Transverse colon (tissue), 3 donors: ENCODE measurements around the gene NCK2.

Experiments
- POLR2A ChIP-seq: fragments of 450-650 bp; IDR thresholded peaks from one replicate; pipeline ENCODE4 v1.6.1; 2016; ENCODE audit warnings: antibody characterized with exemption, mild to moderate bottlenecking, moderate library complexity
- TF ChIP-seq, protein P1 (sequence below), 5 experiments: fragments of 200-600 bp in 3 of 5; fragments of 450-650 bp in 2 of 5; sonication (generic) in 3 of 5; IDR thresholded peaks; 1 replicate in 2 of 5; 2 replicates in 3 of 5; pipeline ENCODE4 v1.5.1; 2016 to 2017; ENCODE audit warnings: antibody characterized with exemption in 5 of 5, inconsistent platforms in 3 of 5, mild to moderate bottlenecking in 2 of 5, moderate library complexity in 1 of 5

DNA sequence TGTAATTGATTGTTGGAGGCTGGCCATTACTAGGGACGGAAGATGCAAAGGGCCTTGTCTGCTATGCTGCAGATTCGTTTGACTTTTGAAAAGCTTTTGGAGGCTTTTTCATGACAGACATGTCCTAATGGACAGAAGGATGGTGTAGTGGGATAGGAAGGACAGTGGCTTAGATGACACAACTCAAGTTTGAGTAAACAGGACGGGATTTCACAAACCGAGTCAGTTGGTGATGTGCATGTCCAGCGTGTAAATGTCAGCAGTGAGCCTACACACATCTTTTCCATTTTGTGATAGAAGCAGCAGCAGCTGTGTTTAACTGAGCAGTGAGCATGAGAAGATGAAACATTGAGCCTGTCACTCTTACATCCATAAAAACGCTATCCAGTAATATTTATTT, 76.0 kb downstream of the NCK2 start:
- TF ChIP-seq, protein P1, sequence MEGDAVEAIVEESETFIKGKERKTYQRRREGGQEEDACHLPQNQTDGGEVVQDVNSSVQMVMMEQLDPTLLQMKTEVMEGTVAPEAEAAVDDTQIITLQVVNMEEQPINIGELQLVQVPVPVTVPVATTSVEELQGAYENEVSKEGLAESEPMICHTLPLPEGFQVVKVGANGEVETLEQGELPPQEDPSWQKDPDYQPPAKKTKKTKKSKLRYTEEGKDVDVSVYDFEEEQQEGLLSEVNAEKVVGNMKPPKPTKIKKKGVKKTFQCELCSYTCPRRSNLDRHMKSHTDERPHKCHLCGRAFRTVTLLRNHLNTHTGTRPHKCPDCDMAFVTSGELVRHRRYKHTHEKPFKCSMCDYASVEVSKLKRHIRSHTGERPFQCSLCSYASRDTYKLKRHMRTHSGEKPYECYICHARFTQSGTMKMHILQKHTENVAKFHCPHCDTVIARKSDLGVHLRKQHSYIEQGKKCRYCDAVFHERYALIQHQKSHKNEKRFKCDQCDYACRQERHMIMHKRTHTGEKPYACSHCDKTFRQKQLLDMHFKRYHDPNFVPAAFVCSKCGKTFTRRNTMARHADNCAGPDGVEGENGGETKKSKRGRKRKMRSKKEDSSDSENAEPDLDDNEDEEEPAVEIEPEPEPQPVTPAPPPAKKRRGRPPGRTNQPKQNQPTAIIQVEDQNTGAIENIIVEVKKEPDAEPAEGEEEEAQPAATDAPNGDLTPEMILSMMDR (IDR thresholded peaks at IDR 0.05): no peak
- no peak for TF ChIP-seq POLR2A
